DOHH2 (cell line): ENCODE results near the gene IRGC.

Source experiments
- H3F3A ChIP-seq: fragments of 200-600 bp; sonication (generic), shearing (Covaris generic); 2 replicates; pipeline ENCODE4 v1.6.0; 2016; ENCODE audit warnings: antibody characterized with exemption, mild to moderate bottlenecking; ENCODE audit not compliant: control insufficient read depth, insufficient read depth
- H3K27ac ChIP-seq: fragments of 200-600 bp; sonication (generic); 2 replicates; pipeline ENCODE4 v1.5.1; 2014; ENCODE audit warnings: low read depth, mild to moderate bottlenecking, low read length, moderate library complexity
- H3K27me3 ChIP-seq: fragments of 200-600 bp; sonication (generic); 2 replicates; pipeline ENCODE4 v1.6.1; 2014; ENCODE audit warnings: mild to moderate bottlenecking, low read length, mixed read lengths; ENCODE audit not compliant: control insufficient read depth
- H3K36me3 ChIP-seq: fragments of 200-600 bp; sonication (generic); 2 replicates; pipeline ENCODE4 v1.6.1; 2014; ENCODE audit warnings: mild to moderate bottlenecking, low read length, moderate library complexity, mixed read lengths; ENCODE audit not compliant: control insufficient read depth
- H3K4me1 ChIP-seq: fragments of 200-600 bp; sonication (generic); 2 replicates; pipeline ENCODE4 v1.6.1; 2014; ENCODE audit warnings: mild to moderate bottlenecking, low read length, mixed read lengths; ENCODE audit not compliant: control insufficient read depth
- H3K4me2 ChIP-seq: fragments of 200-600 bp; sonication (generic); 2 replicates; pipeline ENCODE4 v1.6.0; 2014; ENCODE audit warnings: mild to moderate bottlenecking, low read length, moderate library complexity
- H3K4me3 ChIP-seq: fragments of 200-600 bp; sonication (generic); 2 replicates; pipeline ENCODE4 v1.5.1; 2014; ENCODE audit warnings: mild to moderate bottlenecking, low read length, mixed read lengths
- H3K79me2 ChIP-seq: fragments of 200-600 bp; sonication (generic); 2 replicates; pipeline ENCODE4 v1.6.1; 2014; ENCODE audit warnings: mild to moderate bottlenecking, low read length, mixed read lengths; ENCODE audit not compliant: control insufficient read depth
- H3K9me2 ChIP-seq: fragments of 200-600 bp; sonication (generic); replicated peaks from 2 replicates; pipeline ENCODE4 v1.6.1; 2014; ENCODE audit warnings: mild to moderate bottlenecking, low read length, mixed read lengths; ENCODE audit not compliant: control insufficient read depth
- H3K9me3 ChIP-seq: fragments of 200-600 bp; sonication (generic); 2 replicates; pipeline ENCODE4 v1.6.1; 2014; ENCODE audit warnings: antibody characterized with exemption, low read length, mixed read lengths; ENCODE audit not compliant: control insufficient read depth, insufficient read depth
- H4K20me1 ChIP-seq: fragments of 200-600 bp; sonication (generic); 2 replicates; pipeline ENCODE4 v1.6.0; 2014; ENCODE audit warnings: low read depth, mild to moderate bottlenecking, antibody characterized with exemption, low read length, moderate library complexity; ENCODE audit not compliant: control insufficient read depth, insufficient read depth
- EZH2phosphoT487 ChIP-seq: fragments of 200-600 bp; sonication (generic); IDR thresholded peaks from 2 replicates; pipeline ENCODE4 v1.6.1; 2017; ENCODE audit warnings: borderline replicate concordance, mild to moderate bottlenecking, antibody characterized with exemption, low read length, moderate library complexity, mixed read lengths
- TF ChIP-seq, protein P1 (sequence below): fragments of 200-600 bp; sonication (generic); IDR thresholded peaks from one replicate; pipeline ENCODE4 v1.5.1; 2014; ENCODE audit warnings: antibody characterized with exemption, mild to moderate bottlenecking, low read depth, low read length; ENCODE audit not compliant: poor library complexity, severe bottlenecking

Gene IRGC

GRCh38 chr19:43711751-43712355 lies 4.0 kb upstream of the IRGC start:
- no peak overlapping the region for H3K27ac ChIP-seq

GRCh38 chr19:43713208-43713607 lies 2.7 kb upstream of the IRGC start:
- Histone ChIP-seq H3K9me2 (no peaks in the 10 kb centered on the region), H3K9me3 (no peaks in the 10 kb centered on the region), H3K79me2 (no peaks in the 10 kb centered on the region), H3K36me3 (no peaks in the 10 kb centered on the region), H3K27me3 (no peaks in the 10 kb centered on the region), H3F3A (no peaks in the 10 kb centered on the region), H3K4me2 (no peak overlapping the region), H3K4me3 (no peak overlapping the region), H3K27ac (no peak overlapping the region), H4K20me1 (no peaks in the 10 kb centered on the region), H3K4me1 (no peaks in the 10 kb centered on the region)
- no peak for TF ChIP-seq EZH2phosphoT487
- TF ChIP-seq, protein P1, sequence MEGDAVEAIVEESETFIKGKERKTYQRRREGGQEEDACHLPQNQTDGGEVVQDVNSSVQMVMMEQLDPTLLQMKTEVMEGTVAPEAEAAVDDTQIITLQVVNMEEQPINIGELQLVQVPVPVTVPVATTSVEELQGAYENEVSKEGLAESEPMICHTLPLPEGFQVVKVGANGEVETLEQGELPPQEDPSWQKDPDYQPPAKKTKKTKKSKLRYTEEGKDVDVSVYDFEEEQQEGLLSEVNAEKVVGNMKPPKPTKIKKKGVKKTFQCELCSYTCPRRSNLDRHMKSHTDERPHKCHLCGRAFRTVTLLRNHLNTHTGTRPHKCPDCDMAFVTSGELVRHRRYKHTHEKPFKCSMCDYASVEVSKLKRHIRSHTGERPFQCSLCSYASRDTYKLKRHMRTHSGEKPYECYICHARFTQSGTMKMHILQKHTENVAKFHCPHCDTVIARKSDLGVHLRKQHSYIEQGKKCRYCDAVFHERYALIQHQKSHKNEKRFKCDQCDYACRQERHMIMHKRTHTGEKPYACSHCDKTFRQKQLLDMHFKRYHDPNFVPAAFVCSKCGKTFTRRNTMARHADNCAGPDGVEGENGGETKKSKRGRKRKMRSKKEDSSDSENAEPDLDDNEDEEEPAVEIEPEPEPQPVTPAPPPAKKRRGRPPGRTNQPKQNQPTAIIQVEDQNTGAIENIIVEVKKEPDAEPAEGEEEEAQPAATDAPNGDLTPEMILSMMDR: no peak

More at GRCh38 chr19:43711751-43712355, 4.0 kb upstream of the IRGC start:
- no peak overlapping the region for H3K4me3 ChIP-seq
- no peaks in the 10 kb centered on the region for H3K4me1 ChIP-seq
- no peaks in the 10 kb centered on the region for H3F3A ChIP-seq
- H3K79me2 ChIP-seq: no peaks in the 10 kb centered on the region
- H3K9me2 ChIP-seq: no peaks in the 10 kb centered on the region
- no peaks in the 10 kb centered on the region for H3K9me3 ChIP-seq
- no peaks in the 10 kb centered on the region for H3K36me3 ChIP-seq
- H3K4me2 ChIP-seq: no peak overlapping the region
- H3K27me3 ChIP-seq: no peaks in the 10 kb centered on the region
- TF ChIP-seq, protein P1: no peak
- TF ChIP-seq EZH2phosphoT487: no peak
- no peaks in the 10 kb centered on the region for H4K20me1 ChIP-seq

DNA sequence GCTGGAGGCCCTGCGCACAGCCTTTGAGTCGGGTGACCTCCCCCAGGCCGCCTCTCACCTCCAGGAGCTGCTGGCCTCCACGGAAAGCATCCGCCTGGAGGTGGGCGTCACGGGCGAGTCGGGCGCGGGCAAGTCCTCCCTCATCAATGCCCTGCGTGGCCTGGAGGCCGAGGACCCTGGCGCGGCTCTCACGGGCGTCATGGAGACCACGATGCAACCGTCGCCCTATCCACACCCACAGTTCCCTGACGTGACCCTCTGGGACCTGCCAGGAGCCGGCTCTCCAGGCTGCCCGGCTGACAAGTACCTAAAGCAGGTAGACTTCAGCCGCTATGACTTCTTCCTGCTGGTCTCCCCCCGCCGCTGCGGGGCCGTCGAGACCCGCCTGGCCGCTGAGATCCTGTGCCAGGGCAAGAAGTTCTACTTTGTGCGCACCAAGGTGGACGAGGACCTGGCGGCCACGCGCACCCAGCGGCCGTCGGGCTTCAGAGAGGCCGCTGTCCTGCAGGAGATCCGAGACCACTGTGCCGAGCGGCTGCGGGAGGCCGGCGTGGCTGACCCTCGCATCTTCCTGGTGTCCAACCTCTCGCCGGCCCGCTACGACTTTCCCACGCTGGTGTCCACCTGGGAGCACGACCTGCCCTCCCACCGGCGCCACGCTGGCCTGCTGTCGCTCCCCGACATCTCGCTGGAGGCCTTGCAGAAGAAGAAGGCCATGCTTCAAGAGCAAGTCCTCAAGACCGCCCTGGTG lies 2.9 kb downstream of the IRGC start:
- H3K9me3 ChIP-seq: no peaks in the 10 kb centered on the region
- H3F3A ChIP-seq: no peaks in the 10 kb centered on the region
- TF ChIP-seq, protein P1: no peak
- TF ChIP-seq EZH2phosphoT487: no peak
- H3K79me2 ChIP-seq: no peaks in the 10 kb centered on the region
- H3K27me3 ChIP-seq: no peaks in the 10 kb centered on the region
- no peaks in the 10 kb centered on the region for H3K9me2 ChIP-seq
- no peaks in the 10 kb centered on the region for H3K4me1 ChIP-seq
- H3K27ac ChIP-seq: no peak overlapping the region
- no peaks in the 10 kb centered on the region for H3K36me3 ChIP-seq
- H3K4me3 ChIP-seq: no peak overlapping the region
- H4K20me1 ChIP-seq: no peaks in the 10 kb centered on the region
- H3K4me2 ChIP-seq: no peak overlapping the region
